Prostate gland (tissue), 2 donors: ENCODE data around the gene TCF7. TPM values are rescaled to one million over a fixed set of nuclear protein-coding genes. Genes with fewer than 3 reads are reported as not detected.

Experiments
- DNase-seq: peaks from one replicate; pipeline ENCODE4 v3.0.0-alpha.2; 2019; ENCODE audit warnings: low spot score
- H3K27ac ChIP-seq, 2 donors: fragments of 200-600 bp; sonication (generic); 2 replicates each; pipeline ENCODE4 v1.5.1; 2017 to 2019
- H3K27me3 ChIP-seq: fragments of 200-600 bp; sonication (generic); replicated peaks from 2 replicates; pipeline ENCODE4 v1.5.1; 2019; ENCODE audit not compliant: insufficient read depth
- H3K36me3 ChIP-seq, 2 donors: fragments of 200-600 bp; sonication (generic); 1 replicate in 1 of 2; 2 replicates in 1 of 2; pipeline versions ENCODE4 v1.5.1 to v1.8.1; 2017 to 2019
- H3K4me1 ChIP-seq: fragments of 200-600 bp; sonication (generic); replicated peaks from 2 replicates; pipeline ENCODE4 v1.5.1; 2019
- H3K4me3 ChIP-seq, 2 donors: fragments of 200-600 bp; sonication (generic); 2 replicates each; pipeline ENCODE4 v1.5.1; 2017 to 2019
- H3K9me3 ChIP-seq: fragments of 200-600 bp; sonication (generic); 2 replicates; pipeline ENCODE4 v1.5.1; 2017
- CTCF ChIP-seq, 4 experiments: fragments of 200-600 bp in 2 of 4; fragments of 450-650 bp in 2 of 4; sonication (generic) in 2 of 4; IDR thresholded peaks; 1 replicate in 3 of 4; 2 replicates in 1 of 4; pipeline ENCODE4 v1.5.1; 2016 to 2019; ENCODE audit warnings: antibody characterized with exemption in 4 of 4, mild to moderate bottlenecking in 2 of 4, moderate library complexity in 2 of 4
- POLR2A ChIP-seq: fragments of 450-650 bp; IDR thresholded peaks from one replicate; pipeline ENCODE4 v1.6.1; 2016; ENCODE audit warnings: antibody characterized with exemption, mild to moderate bottlenecking
- POLR2AphosphoS5 ChIP-seq: sonication (generic); formaldehyde crosslinking; IDR thresholded peaks from one replicate; pipeline ENCODE4 v1.6.1; 2017; ENCODE audit warnings: antibody characterized with exemption
- WGBS: methylation state at CpG from one replicate; pipeline ENCODE4 v1.1.5; 2018; 5-methylcytosine and 5-hydroxymethylcytosine counted together
- intact Hi-C: fragments of 100-400 bp; cut with DNase I; formaldehyde crosslinking; loops from one replicate; pipeline ENCODE4 v1.14.2; 2022
- total RNA-seq, 2 donors: library from RNA; depleted of rRNA; stranded (reverse); fragments of >200 nt; gene quantifications; one replicate each; pipeline ENCODE4 v1.1.0, GENCODE V29; 2016

The TCF7 gene
- total RNA-seq, 2 donors from 2014 or later = 8.1 to 9.8 TPM

GRCh38 chr5:134120386-134121138 lies 6.1 kb downstream of the TCF7 start:
- no peaks in the 10 kb centered on the region for H3K36me3 ChIP-seq
- 93% methylated on average over 17 of the region's 17 CpGs for WGBS
- no peak for DNase-seq
- no peak overlapping the region for H3K4me3 ChIP-seq
- H3K27me3 ChIP-seq = no peaks in the 10 kb centered on the region
- H3K27ac ChIP-seq = no peak overlapping the region
- peaks cover 3% of the 10 kb centered on the region for H3K4me1 ChIP-seq
- TF ChIP-seq CTCF (IDR thresholded peaks at IDR 0.05) (no peak), POLR2A (no peak), POLR2AphosphoS5 (no peak)
- no peaks in the 10 kb centered on the region for H3K9me3 ChIP-seq
- intact Hi-C loops = no loop called here

- Histone ChIP-seq H3K4me3 (no peak overlapping the region), H3K36me3 (no peaks in the 10 kb centered on the region), H3K4me1 (peaks cover 4% of the 10 kb centered on the region), H3K27ac (no peak overlapping the region), H3K27me3 (no peaks in the 10 kb centered on the region), H3K9me3 (no peaks in the 10 kb centered on the region)
- DNase-seq = no peak
- intact Hi-C loops = no loop called here
- no peak for TF ChIP-seq POLR2A
- TF ChIP-seq POLR2AphosphoS5 = no peak
- TF ChIP-seq CTCF (IDR thresholded peaks at IDR 0.05) = no peak
- 90% methylated on average over 3 of the region's 3 CpGs for WGBS
Observed at GRCh38 chr5:134122530-134122929, 8.0 kb downstream of the TCF7 start.

GRCh38 chr5:134123360-134123759 lies 8.9 kb downstream of the TCF7 start:
- Histone ChIP-seq H3K4me3 (no peak overlapping the region), H3K27me3 (no peaks in the 10 kb centered on the region), H3K27ac (no peak overlapping the region), H3K4me1 (peaks cover 11% of the 10 kb centered on the region), H3K36me3 (no peaks in the 10 kb centered on the region), H3K9me3 (no peaks in the 10 kb centered on the region)
- intact Hi-C loops = no loop called here
- WGBS = 90% methylated on average over 6 of the region's 6 CpGs
- DNase-seq = no peak
- TF ChIP-seq POLR2AphosphoS5 (no peak), POLR2A (no peak), CTCF (IDR thresholded peaks at IDR 0.05) (no peak)

GRCh38 chr5:134124289-134125038 lies 10.0 kb downstream of the TCF7 start:
- 80% methylated on average over 8 of the region's 8 CpGs for WGBS
- Histone ChIP-seq H3K4me3 (no peak overlapping the region), H3K4me1 (peaks cover 11% of the 10 kb centered on the region), H3K36me3 (no peaks in the 10 kb centered on the region), H3K27ac (no peak overlapping the region), H3K27me3 (no peaks in the 10 kb centered on the region), H3K9me3 (no peaks in the 10 kb centered on the region)
- no peak for DNase-seq
- no peak for TF ChIP-seq CTCF (IDR thresholded peaks at IDR 0.05)
- TF ChIP-seq POLR2AphosphoS5 = no peak
- TF ChIP-seq POLR2A = no peak
- intact Hi-C loops = no loop called here
